SK-N-SH treated with all-trans-retinoic acid at 6 μM for 48 hours (cell line): Measurements from ENCODE around the gene RABGAP1.

ENCODE experiments used
- ATAC-seq: fragments of 200-7000 bp; cut with Tn5 transposase; 3 replicates; pipeline ENCODE4 v1.9.1; 2020; ENCODE audit warnings: mild to moderate bottlenecking, moderate library complexity
- ARNTL ChIP-seq: fragments of 450-650 bp; formaldehyde crosslinking; IDR thresholded peaks from 2 replicates; pipeline ENCODE4 v1.5.0; 2020; ENCODE audit warnings: low read depth, mild to moderate bottlenecking, moderate library complexity, borderline replicate concordance
- BACH2 ChIP-seq: fragments of 250-450 bp; sonication (Bioruptor Pico); IDR thresholded peaks from 2 replicates; pipeline ENCODE4 v1.9.0; 2021; ENCODE audit warnings: mild to moderate bottlenecking, borderline replicate concordance
- CSDC2 ChIP-seq: fragments of 250-450 bp; sonication (Bioruptor Pico); IDR thresholded peaks from 2 replicates; pipeline ENCODE4 v1.5.0; 2020; ENCODE audit warnings: mild to moderate bottlenecking, moderate library complexity
- ESRRG ChIP-seq: fragments of 250-450 bp; sonication (Bioruptor Pico); IDR thresholded peaks from 2 replicates; pipeline ENCODE4 v1.6.1; 2021; ENCODE audit warnings: mild to moderate bottlenecking
- GLIS3 ChIP-seq: fragments of 250-450 bp; sonication (Bioruptor Pico); IDR thresholded peaks from 2 replicates; pipeline ENCODE4 v1.5.0; 2020; ENCODE audit warnings: mild to moderate bottlenecking, moderate library complexity
- ISL1 ChIP-seq: fragments of 250-450 bp; sonication (Bioruptor Pico); IDR thresholded peaks from 2 replicates; pipeline ENCODE4 v2.1.2; 2022; ENCODE audit warnings: mild to moderate bottlenecking, moderate library complexity
- OSR1 ChIP-seq: fragments of 250-450 bp; sonication (Bioruptor Pico); IDR thresholded peaks from 2 replicates; pipeline ENCODE4 v1.8.0; 2022; ENCODE audit warnings: moderate library complexity, mild to moderate bottlenecking, inconsistent platforms
- PPARA ChIP-seq: fragments of 250-450 bp; sonication (Bioruptor Pico); IDR thresholded peaks from 2 replicates; pipeline ENCODE4 v1.5.0; 2020; ENCODE audit warnings: mild to moderate bottlenecking, borderline replicate concordance
- RARB ChIP-seq: fragments of 250-450 bp; sonication (Bioruptor Pico); IDR thresholded peaks from 2 replicates; pipeline ENCODE4 v1.8.0; 2021; ENCODE audit warnings: mild to moderate bottlenecking, moderate library complexity
- SNAI2 ChIP-seq: fragments of 250-450 bp; sonication (Bioruptor Pico); IDR thresholded peaks from 2 replicates; pipeline ENCODE4 v1.5.0; 2020; ENCODE audit warnings: mild to moderate bottlenecking, moderate library complexity
- TCF4 ChIP-seq: fragments of 250-450 bp; sonication (Bioruptor Pico); IDR thresholded peaks from 2 replicates; pipeline ENCODE4 v1.8.0; 2021; ENCODE audit warnings: mild to moderate bottlenecking, moderate library complexity, borderline replicate concordance
- TOX ChIP-seq: fragments of 250-450 bp; sonication (Bioruptor Pico); IDR thresholded peaks from 2 replicates; pipeline ENCODE4 v1.8.0; 2021; ENCODE audit warnings: mild to moderate bottlenecking, moderate library complexity, borderline replicate concordance
- ZC3H10 ChIP-seq: fragments of 250-450 bp; sonication (Bioruptor Pico); IDR thresholded peaks from 2 replicates; pipeline ENCODE4 v1.5.1; 2021; ENCODE audit warnings: mild to moderate bottlenecking, moderate library complexity
- ZFP3 ChIP-seq: fragments of 250-450 bp; sonication (Bioruptor Pico); IDR thresholded peaks from 2 replicates; pipeline ENCODE4 v1.5.0; 2020; ENCODE audit warnings: mild to moderate bottlenecking, moderate library complexity
- ZFP30 ChIP-seq: fragments of 450-650 bp; formaldehyde crosslinking; IDR thresholded peaks from 2 replicates; pipeline ENCODE4 v1.5.0; 2022; ENCODE audit warnings: mild to moderate bottlenecking, moderate library complexity
- ZNF565 ChIP-seq: fragments of 450-650 bp; formaldehyde crosslinking; conservative IDR thresholded peaks from 2 replicates; pipeline ENCODE4 v1.5.0; 2020; ENCODE audit warnings: low read depth, mild to moderate bottlenecking, moderate library complexity
- ZNF70 ChIP-seq: fragments of 450-650 bp; formaldehyde crosslinking; IDR thresholded peaks from 2 replicates; pipeline ENCODE4 v1.5.0; 2020; ENCODE audit warnings: mild to moderate bottlenecking, moderate library complexity
- ZNF8 ChIP-seq: fragments of 450-650 bp; formaldehyde crosslinking; IDR thresholded peaks from 2 replicates; pipeline ENCODE4 v1.5.0; 2020; ENCODE audit warnings: mild to moderate bottlenecking, moderate library complexity
- TF ChIP-seq, protein P1 (sequence below): fragments of 250-450 bp; sonication (Bioruptor Pico); IDR thresholded peaks from 2 replicates; pipeline ENCODE4 v1.5.1; 2021; ENCODE audit warnings: mild to moderate bottlenecking, moderate library complexity
- TF ChIP-seq, protein P2 (sequence below): fragments of 250-450 bp; sonication (Bioruptor Pico); IDR thresholded peaks from 2 replicates; pipeline ENCODE4 v1.5.1; 2020; ENCODE audit warnings: low read depth, mild to moderate bottlenecking, moderate library complexity
- TF ChIP-seq, protein P3 (sequence below): fragments of 250-450 bp; sonication (Bioruptor Pico); IDR thresholded peaks from 2 replicates; pipeline ENCODE4 v1.8.0; 2021; ENCODE audit warnings: low read depth, mild to moderate bottlenecking, moderate library complexity, borderline replicate concordance
- TF ChIP-seq, protein P4 (sequence below): fragments of 250-450 bp; sonication (Bioruptor Pico); IDR thresholded peaks from 2 replicates; pipeline ENCODE4 v1.5.0; 2020; ENCODE audit warnings: mild to moderate bottlenecking, moderate library complexity
- TF ChIP-seq, protein P5 (sequence below): fragments of 250-450 bp; sonication (Bioruptor Pico); IDR thresholded peaks from 2 replicates; pipeline ENCODE4 v1.8.0; 2020; ENCODE audit warnings: mild to moderate bottlenecking, moderate library complexity, borderline replicate concordance

Gene RABGAP1

DNA sequence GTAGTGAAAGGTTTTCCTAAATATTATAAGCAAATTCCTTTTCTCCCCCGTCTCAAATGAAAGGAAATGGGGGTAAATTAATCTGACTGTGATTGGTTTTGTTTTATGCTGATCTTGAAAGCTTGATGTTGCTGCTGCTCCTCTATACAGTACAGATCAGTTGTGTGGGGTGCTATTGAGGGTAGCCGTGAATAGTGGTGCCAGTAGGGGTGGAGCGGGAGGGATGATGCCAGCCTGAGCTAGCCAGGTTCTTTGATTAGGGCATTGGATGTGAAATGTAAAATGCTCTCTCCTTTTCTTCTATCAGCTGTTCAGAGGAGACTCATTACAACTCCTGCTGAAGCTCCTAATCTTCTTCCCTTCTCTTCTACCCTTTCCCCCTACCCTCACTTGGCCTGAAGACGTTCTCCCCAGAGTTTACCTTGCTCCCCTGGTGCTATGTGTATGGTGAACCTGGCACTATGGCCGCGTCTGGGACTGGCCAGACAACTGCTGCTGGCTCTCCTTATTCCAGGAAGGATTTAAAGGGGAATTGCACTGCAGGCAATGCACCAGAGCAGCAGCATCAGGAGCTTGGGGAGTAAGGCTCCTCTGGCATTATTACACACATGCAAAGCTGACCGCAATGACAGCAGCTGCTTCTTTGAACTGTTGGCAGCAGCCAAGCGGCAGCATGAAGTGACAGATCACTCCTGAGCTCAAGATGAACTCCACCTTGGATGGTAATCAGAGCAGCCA lies 93.2 kb downstream of the RABGAP1 start:
- TF ChIP-seq OSR1 (no peak), ZNF565 (CRISPR knock-in tag) (no peak), ISL1 (CRISPR knock-in tag) (no peak), PPARA (CRISPR knock-in tag) (no peak)
- TF ChIP-seq, protein P1, sequence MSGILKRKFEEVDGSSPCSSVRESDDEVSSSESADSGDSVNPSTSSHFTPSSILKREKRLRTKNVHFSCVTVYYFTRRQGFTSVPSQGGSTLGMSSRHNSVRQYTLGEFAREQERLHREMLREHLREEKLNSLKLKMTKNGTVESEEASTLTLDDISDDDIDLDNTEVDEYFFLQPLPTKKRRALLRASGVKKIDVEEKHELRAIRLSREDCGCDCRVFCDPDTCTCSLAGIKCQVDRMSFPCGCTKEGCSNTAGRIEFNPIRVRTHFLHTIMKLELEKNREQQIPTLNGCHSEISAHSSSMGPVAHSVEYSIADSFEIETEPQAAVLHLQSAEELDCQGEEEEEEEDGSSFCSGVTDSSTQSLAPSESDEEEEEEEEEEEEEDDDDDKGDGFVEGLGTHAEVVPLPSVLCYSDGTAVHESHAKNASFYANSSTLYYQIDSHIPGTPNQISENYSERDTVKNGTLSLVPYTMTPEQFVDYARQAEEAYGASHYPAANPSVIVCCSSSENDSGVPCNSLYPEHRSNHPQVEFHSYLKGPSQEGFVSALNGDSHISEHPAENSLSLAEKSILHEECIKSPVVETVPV (CRISPR knock-in tag): no peak
- no peak for ATAC-seq

DNA sequence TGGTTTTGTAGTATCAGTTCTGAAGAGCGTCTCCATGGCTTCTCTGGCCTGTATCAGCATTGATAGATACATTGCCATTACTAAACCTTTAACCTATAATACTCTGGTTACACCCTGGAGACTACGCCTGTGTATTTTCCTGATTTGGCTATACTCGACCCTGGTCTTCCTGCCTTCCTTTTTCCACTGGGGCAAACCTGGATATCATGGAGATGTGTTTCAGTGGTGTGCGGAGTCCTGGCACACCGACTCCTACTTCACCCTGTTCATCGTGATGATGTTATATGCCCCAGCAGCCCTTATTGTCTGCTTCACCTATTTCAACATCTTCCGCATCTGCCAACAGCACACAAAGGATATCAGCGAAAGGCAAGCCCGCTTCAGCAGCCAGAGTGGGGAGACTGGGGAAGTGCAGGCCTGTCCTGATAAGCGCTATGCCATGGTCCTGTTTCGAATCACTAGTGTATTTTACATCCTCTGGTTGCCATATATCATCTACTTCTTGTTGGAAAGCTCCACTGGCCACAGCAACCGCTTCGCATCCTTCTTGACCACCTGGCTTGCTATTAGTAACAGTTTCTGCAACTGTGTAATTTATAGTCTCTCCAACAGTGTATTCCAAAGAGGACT lies 94.2 kb downstream of the RABGAP1 start:
- TF ChIP-seq SNAI2 (CRISPR knock-in tag) (no peak), TOX (CRISPR knock-in tag) (no peak), ESRRG (CRISPR knock-in tag) (no peak), BACH2 (CRISPR knock-in tag) (no peak), ZNF70 (CRISPR knock-in tag) (no peak), ZFP3 (CRISPR knock-in tag) (no peak), RARB (CRISPR knock-in tag) (no peak), TCF4 (no peak), ARNTL (CRISPR knock-in tag) (no peak), PPARA (CRISPR knock-in tag) (no peak), CSDC2 (CRISPR knock-in tag) (no peak), ZFP30 (CRISPR knock-in tag) (no peak), ZC3H10 (no peak), OSR1 (no peak), ISL1 (CRISPR knock-in tag) (no peak), ZNF8 (CRISPR knock-in tag) (no peak), GLIS3 (CRISPR knock-in tag) (no peak)
- TF ChIP-seq, protein P2, sequence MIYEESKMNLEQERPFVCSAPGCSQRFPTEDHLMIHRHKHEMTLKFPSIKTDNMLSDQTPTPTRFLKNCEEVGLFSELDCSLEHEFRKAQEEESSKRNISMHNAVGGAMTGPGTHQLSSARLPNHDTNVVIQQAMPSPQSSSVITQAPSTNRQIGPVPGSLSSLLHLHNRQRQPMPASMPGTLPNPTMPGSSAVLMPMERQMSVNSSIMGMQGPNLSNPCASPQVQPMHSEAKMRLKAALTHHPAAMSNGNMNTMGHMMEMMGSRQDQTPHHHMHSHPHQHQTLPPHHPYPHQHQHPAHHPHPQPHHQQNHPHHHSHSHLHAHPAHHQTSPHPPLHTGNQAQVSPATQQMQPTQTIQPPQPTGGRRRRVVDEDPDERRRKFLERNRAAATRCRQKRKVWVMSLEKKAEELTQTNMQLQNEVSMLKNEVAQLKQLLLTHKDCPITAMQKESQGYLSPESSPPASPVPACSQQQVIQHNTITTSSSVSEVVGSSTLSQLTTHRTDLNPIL (CRISPR knock-in tag): no peak
- TF ChIP-seq, protein P3, sequence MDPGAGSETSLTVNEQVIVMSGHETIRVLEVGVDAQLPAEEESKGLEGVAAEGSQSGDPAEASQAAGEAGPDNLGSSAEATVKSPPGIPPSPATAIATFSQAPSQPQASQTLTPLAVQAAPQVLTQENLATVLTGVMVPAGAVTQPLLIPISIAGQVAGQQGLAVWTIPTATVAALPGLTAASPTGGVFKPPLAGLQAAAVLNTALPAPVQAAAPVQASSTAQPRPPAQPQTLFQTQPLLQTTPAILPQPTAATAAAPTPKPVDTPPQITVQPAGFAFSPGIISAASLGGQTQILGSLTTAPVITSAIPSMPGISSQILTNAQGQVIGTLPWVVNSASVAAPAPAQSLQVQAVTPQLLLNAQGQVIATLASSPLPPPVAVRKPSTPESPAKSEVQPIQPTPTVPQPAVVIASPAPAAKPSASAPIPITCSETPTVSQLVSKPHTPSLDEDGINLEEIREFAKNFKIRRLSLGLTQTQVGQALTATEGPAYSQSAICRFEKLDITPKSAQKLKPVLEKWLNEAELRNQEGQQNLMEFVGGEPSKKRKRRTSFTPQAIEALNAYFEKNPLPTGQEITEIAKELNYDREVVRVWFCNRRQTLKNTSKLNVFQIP (CRISPR knock-in tag): no peak
- TF ChIP-seq, protein P4, sequence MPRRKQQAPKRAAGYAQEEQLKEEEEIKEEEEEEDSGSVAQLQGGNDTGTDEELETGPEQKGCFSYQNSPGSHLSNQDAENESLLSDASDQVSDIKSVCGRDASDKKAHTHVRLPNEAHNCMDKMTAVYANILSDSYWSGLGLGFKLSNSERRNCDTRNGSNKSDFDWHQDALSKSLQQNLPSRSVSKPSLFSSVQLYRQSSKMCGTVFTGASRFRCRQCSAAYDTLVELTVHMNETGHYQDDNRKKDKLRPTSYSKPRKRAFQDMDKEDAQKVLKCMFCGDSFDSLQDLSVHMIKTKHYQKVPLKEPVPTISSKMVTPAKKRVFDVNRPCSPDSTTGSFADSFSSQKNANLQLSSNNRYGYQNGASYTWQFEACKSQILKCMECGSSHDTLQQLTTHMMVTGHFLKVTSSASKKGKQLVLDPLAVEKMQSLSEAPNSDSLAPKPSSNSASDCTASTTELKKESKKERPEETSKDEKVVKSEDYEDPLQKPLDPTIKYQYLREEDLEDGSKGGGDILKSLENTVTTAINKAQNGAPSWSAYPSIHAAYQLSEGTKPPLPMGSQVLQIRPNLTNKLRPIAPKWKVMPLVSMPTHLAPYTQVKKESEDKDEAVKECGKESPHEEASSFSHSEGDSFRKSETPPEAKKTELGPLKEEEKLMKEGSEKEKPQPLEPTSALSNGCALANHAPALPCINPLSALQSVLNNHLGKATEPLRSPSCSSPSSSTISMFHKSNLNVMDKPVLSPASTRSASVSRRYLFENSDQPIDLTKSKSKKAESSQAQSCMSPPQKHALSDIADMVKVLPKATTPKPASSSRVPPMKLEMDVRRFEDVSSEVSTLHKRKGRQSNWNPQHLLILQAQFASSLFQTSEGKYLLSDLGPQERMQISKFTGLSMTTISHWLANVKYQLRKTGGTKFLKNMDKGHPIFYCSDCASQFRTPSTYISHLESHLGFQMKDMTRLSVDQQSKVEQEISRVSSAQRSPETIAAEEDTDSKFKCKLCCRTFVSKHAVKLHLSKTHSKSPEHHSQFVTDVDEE: no peak
- ATAC-seq: no peak

DNA sequence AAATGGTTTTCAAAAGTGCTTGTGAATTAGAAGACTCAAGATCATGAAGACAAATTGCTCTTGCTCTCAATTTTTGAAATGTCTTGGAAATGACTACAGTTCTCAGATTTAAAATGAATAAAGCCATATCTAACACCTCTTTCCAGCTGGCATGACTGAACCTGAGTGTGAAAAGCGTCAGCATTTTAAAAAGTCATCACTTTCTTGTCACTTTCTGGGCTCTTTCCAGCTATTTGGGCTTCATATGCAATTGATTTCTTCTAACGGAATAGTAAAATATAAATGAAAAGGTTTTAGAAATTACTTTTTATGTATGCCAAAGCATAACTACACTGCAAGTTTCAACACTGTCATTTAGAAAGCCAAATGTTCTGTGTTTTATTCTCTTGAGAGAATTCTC lies 95.0 kb downstream of the RABGAP1 start:
- ATAC-seq: no peak
- TF ChIP-seq, protein P4: no peak
- TF ChIP-seq PPARA (CRISPR knock-in tag) (no peak), GLIS3 (CRISPR knock-in tag) (no peak), ZC3H10 (no peak), TOX (CRISPR knock-in tag) (no peak), BACH2 (CRISPR knock-in tag) (no peak), ZNF8 (CRISPR knock-in tag) (no peak), CSDC2 (CRISPR knock-in tag) (no peak), RARB (CRISPR knock-in tag) (no peak), SNAI2 (CRISPR knock-in tag) (no peak), TCF4 (no peak), ESRRG (CRISPR knock-in tag) (no peak)
- TF ChIP-seq, protein P2 (CRISPR knock-in tag): no peak
- TF ChIP-seq, protein P5, sequence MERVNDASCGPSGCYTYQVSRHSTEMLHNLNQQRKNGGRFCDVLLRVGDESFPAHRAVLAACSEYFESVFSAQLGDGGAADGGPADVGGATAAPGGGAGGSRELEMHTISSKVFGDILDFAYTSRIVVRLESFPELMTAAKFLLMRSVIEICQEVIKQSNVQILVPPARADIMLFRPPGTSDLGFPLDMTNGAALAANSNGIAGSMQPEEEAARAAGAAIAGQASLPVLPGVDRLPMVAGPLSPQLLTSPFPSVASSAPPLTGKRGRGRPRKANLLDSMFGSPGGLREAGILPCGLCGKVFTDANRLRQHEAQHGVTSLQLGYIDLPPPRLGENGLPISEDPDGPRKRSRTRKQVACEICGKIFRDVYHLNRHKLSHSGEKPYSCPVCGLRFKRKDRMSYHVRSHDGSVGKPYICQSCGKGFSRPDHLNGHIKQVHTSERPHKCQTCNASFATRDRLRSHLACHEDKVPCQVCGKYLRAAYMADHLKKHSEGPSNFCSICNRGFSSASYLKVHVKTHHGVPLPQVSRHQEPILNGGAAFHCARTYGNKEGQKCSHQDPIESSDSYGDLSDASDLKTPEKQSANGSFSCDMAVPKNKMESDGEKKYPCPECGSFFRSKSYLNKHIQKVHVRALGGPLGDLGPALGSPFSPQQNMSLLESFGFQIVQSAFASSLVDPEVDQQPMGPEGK (CRISPR knock-in tag): no peak
